Body of pancreas (tissue), 4 donors: ENCODE data around the gene C9orf78. TPM values are rescaled to one million over a fixed set of nuclear protein-coding genes. Genes with fewer than 3 reads are reported as not detected.

Experiments used
- ATAC-seq: fragments of 150-250 bp; one replicate; pipeline ENCODE4 v1.9.1; 2016
- DNase-seq, 4 donors: peaks; one replicate each; pipeline ENCODE4 v3.0.0-alpha.2; 2019
- H3K27ac ChIP-seq, 4 donors: fragments of 200-600 bp; sonication (generic); 1 replicate in 3 of 4; 2 replicates in 1 of 4; pipeline versions ENCODE4 v1.5.1 to v1.6.1; 2016 to 2019; ENCODE audit warnings: mild to moderate bottlenecking in 1 of 4, mixed read lengths in 1 of 4, moderate library complexity in 1 of 4
- H3K27me3 ChIP-seq, 2 donors: fragments of 200-600 bp; sonication (generic); one replicate each; pipeline ENCODE4 v1.6.0; 2016; ENCODE audit warnings: mild to moderate bottlenecking in 1 of 2
- H3K36me3 ChIP-seq, 2 donors: fragments of 200-600 bp; sonication (generic); replicated peaks in 1 of 2; 2 replicates each; pipeline ENCODE4 v1.5.1; 2016; ENCODE audit warnings: low read depth in 2 of 2; ENCODE audit not compliant: insufficient read depth in 1 of 2
- H3K4me1 ChIP-seq: fragments of 200-600 bp; sonication (generic); one replicate; pipeline ENCODE4 v1.6.0; 2016
- H3K4me3 ChIP-seq, 2 donors: fragments of 200-600 bp; sonication (generic); 1 replicate in 1 of 2; 2 replicates in 1 of 2; pipeline ENCODE4 v1.5.1; 2016 to 2019
- H3K9me3 ChIP-seq, 3 donors: fragments of 200-600 bp; sonication (generic); 1 replicate in 2 of 3; 2 replicates in 1 of 3; pipeline ENCODE4 v1.5.1; 2016
- POLR2A ChIP-seq, 3 donors: fragments of 450-650 bp; IDR thresholded peaks; one replicate each; pipeline ENCODE4 v1.6.1; 2016; ENCODE audit warnings: antibody characterized with exemption in 3 of 3, mild to moderate bottlenecking in 2 of 3
- WGBS, 2 donors: methylation state at CpG; one replicate each; pipeline ENCODE4 v1.1.5; 2017; 5-methylcytosine and 5-hydroxymethylcytosine counted together
- intact Hi-C: fragments of 100-400 bp; cut with DNase I; formaldehyde crosslinking; loops from one replicate; pipeline ENCODE4 v1.15.1; 2023
- total RNA-seq, 2 donors: library from RNA; depleted of rRNA; stranded (reverse); fragments of >200 nt; gene quantifications; one replicate each; pipeline ENCODE4 v1.1.0, GENCODE V29; 2016
- TF ChIP-seq, protein P1 (sequence below), 7 experiments: fragments of 450-650 bp in 4 of 7; fragments of 200-600 bp in 3 of 7; sonication (generic) in 3 of 7; IDR thresholded peaks; one replicate each; pipeline ENCODE4 v1.5.1; 2016 to 2019; ENCODE audit warnings: antibody characterized with exemption in 7 of 7

The C9orf78 gene
- total RNA-seq, 2 donors from 2014 or later, result 25.1 to 48.0 TPM

DNA sequence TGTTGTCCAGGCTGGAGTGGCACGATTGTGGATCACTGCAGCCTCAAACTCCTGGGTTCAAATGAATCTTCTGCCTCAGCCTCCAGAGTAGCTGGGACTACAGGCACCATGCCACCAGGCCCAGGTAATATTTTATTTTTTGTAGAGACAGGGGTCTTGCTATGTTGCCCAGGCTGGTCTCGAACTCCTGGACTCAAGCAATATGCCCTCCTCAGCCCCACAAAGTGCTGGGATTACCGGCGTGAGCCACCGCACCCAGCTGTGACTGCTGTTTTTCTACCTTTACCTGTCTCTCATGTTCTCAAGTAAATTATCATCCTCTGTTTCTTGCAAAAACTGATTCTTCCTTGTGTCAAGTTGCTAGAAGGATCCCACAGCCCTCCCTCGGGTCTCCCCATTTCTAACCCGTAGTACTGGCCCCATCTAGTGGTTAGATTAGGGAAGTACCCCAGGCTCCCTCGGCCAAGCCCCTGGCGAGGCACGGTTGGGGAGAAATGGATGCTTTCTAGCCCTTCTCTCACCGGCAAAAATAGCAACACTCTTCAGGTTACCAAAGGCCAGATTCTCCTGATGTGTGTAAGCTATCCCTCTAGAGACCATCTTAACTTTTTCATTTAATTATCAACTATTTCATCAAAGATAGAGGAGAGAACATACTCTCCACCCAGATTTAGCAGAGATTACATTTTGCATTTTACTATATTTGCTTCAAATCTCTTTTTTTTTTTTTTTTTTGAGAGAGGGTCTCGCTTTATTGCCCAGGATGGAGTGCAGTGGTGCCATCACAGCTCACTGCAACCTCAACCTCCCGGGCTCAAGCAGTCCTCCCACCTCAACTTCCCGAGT, 51.3 kb downstream of the C9orf78 start:
- no peak overlapping the region for H3K4me3 ChIP-seq
- WGBS, 2 donors, result 28 to 33% methylated on average over 14 of the region's 14 CpGs

DNA sequence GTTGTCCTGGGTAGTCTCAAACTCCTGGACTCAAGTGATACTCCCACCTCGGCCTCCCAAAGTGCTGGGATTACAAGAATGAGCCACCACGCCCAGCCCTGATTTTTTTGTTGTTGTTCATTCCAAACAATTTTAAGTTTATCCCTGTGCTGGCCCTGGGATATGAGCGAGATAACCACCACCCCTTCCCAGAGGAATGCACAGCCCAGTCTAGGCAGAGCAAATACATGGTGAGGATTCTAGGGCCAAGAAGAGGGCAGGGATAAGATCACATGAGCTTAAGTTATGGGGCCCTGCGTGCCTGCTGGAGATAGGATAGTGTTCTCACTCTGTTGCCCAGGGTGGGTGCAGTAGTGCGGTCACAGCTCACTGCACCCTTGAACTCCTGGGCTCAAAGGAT, 53.1 kb downstream of the C9orf78 start:
- no peak for DNase-seq
- Histone ChIP-seq H3K27me3 (no peaks in the 10 kb centered on the region), H3K27ac (no peak overlapping the region), H3K4me1 (peaks cover 2% of the 10 kb centered on the region), H3K4me3 (no peak overlapping the region), H3K9me3 (no peaks in the 10 kb centered on the region), H3K36me3 (no peaks in the 10 kb centered on the region)
- intact Hi-C loops, result loop anchor here (5.0 to 10.0 kb wide), 2 partner anchors 45 to 647 kb away; no protein-coding TSS in a partner anchor
- WGBS, 2 donors, result 65 to 68% methylated on average over 4 to 5 of the region's 5 CpGs
- no peak for TF ChIP-seq POLR2A (IDR thresholded peaks at IDR 0.05)
- TF ChIP-seq, protein P1, sequence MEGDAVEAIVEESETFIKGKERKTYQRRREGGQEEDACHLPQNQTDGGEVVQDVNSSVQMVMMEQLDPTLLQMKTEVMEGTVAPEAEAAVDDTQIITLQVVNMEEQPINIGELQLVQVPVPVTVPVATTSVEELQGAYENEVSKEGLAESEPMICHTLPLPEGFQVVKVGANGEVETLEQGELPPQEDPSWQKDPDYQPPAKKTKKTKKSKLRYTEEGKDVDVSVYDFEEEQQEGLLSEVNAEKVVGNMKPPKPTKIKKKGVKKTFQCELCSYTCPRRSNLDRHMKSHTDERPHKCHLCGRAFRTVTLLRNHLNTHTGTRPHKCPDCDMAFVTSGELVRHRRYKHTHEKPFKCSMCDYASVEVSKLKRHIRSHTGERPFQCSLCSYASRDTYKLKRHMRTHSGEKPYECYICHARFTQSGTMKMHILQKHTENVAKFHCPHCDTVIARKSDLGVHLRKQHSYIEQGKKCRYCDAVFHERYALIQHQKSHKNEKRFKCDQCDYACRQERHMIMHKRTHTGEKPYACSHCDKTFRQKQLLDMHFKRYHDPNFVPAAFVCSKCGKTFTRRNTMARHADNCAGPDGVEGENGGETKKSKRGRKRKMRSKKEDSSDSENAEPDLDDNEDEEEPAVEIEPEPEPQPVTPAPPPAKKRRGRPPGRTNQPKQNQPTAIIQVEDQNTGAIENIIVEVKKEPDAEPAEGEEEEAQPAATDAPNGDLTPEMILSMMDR (IDR thresholded peaks at IDR 0.05), result no peak
- no peak for ATAC-seq

More for the DNA sequence above, 51.3 kb downstream of the C9orf78 start:
- Histone ChIP-seq H3K36me3 (no peaks in the 10 kb centered on the region), H3K27me3 (no peaks in the 10 kb centered on the region), H3K4me1 (peaks cover 5% of the 10 kb centered on the region), H3K9me3 (no peaks in the 10 kb centered on the region), H3K27ac (no peak overlapping the region)
- peak; percentile 91 for ATAC-seq
- DNase-seq, result peak; percentile 76 to 78 (median 77)
- intact Hi-C loops, result loop anchor here (5.0 to 10.0 kb wide), 2 partner anchors 46 to 649 kb away; no protein-coding TSS in a partner anchor
- TF ChIP-seq POLR2A (IDR thresholded peaks at IDR 0.05), result no peak
- TF ChIP-seq, protein P1 (IDR thresholded peaks at IDR 0.05), result peak; percentile 74 to 91 (median 89)

DNA sequence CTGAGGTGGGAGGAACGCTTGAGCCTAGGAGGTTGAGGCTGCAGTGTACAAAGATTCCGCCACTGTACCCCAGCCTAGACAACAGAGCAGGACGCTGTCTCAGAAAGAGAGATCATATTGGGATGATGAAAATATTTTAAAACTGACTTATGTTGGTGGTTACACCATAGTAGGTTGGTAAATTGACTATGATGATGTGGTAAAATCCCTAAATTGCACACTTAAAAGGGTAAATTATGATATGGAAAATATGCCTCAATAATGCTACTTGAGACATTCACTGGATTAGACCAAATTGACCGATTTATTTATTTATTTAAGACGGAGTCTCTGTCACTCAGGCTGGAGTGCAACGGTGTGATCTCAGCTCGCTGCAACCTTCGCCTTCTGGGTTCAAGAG, 53.9 kb downstream of the C9orf78 start:
- WGBS, 2 donors, result 71 to 74% methylated on average over 8 of the region's 8 CpGs
- no peak for ATAC-seq
- DNase-seq, result no peak
- intact Hi-C loops, result loop anchor here (5.0 to 10.0 kb wide), 2 partner anchors 44 to 646 kb away; no protein-coding TSS in a partner anchor
- Histone ChIP-seq H3K4me3 (no peak overlapping the region), H3K4me1 (no peaks in the 10 kb centered on the region), H3K9me3 (no peaks in the 10 kb centered on the region), H3K27me3 (no peaks in the 10 kb centered on the region), H3K36me3 (no peaks in the 10 kb centered on the region), H3K27ac (no peak overlapping the region)
- TF ChIP-seq POLR2A (IDR thresholded peaks at IDR 0.05), result no peak
- TF ChIP-seq, protein P1 (IDR thresholded peaks at IDR 0.05), result no peak

DNA sequence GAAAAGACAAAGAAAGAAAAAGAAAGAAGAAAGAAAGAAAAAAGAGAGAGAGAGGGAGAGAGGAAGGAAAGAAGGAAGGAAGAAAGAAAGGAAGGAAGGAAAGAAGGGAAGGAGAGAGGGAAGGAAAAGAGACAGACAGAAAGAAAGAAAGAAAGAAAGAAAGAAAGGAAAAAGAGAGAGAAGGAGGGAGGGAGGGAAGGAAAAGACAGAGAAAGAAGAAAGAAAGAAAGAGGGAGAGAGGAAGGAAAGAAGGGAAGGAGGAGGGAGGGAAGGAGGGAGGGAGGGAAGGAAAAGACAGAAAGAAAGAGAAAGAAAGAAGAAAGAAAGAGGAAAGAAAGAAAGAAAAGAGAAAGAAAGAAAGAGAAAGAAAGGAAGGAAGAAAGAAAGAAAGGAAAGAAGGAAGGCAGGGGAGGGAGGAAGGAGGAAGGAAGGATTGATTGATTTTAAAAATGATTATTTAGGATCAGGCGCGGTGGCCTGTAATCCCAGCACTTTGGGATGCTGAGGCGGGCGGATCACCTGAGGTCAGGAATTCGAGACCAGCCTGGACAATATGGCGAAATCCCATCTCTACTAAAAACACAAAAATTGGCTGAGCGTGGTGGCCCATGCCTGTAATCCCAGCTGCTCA, 55.4 kb downstream of the C9orf78 start:
- TF ChIP-seq, protein P1 (IDR thresholded peaks at IDR 0.05), result no peak
- no peak for TF ChIP-seq POLR2A (IDR thresholded peaks at IDR 0.05)
- DNase-seq (no peak), ATAC-seq (no peak)
- H3K4me3 ChIP-seq, result no peak overlapping the region
- H3K9me3 ChIP-seq, result no peaks in the 10 kb centered on the region
- H3K36me3 ChIP-seq, result no peaks in the 10 kb centered on the region
- no peaks in the 10 kb centered on the region for H3K27me3 ChIP-seq
- H3K27ac ChIP-seq, result no peak overlapping the region
- H3K4me1 ChIP-seq, result no peaks in the 10 kb centered on the region
- WGBS, 2 donors, result 87 to 96% methylated on average over 7 of the region's 7 CpGs
- intact Hi-C loops, result loop anchor here (5.0 to 10.0 kb wide), 3 partner anchors 42 to 645 kb away; no protein-coding TSS in a partner anchor
